HL-60/S4 (cell line): Measurements from ENCODE around the gene PEAK1.

Experiments
- in situ Hi-C: fragments of 300-500 bp; cut with MboI; formaldehyde crosslinking; loops from 2 replicates; pipeline ENCODE4 v1.14.3; 2022; ENCODE audit warnings: low sequenced_read_pairs

Gene PEAK1

GRCh38 chr15:77099741-77100463, 320.0 kb downstream of the PEAK1 start:
- in situ Hi-C loops, result no loop called here

DNA sequence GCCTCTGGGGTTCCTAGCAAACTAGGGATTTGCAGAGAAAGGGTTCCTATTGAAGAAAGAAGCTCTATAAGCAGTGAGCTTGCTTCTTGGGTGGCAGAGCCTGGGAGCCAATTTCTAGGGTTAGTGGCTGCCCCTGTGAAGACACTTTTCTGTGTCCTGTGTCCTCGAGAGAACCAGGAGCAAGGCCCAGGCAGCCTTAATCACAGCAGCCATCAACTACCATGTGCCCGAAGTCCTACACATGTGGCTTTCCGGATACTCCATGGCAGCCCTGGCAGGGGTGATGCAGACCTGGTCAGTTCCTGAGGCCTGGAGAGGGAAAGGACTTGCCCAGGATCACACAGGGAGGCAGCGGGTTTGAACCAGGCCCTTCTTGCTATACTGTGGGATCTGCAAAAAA, 321.3 kb downstream of the PEAK1 start:
- in situ Hi-C loops, result no loop called here

DNA sequence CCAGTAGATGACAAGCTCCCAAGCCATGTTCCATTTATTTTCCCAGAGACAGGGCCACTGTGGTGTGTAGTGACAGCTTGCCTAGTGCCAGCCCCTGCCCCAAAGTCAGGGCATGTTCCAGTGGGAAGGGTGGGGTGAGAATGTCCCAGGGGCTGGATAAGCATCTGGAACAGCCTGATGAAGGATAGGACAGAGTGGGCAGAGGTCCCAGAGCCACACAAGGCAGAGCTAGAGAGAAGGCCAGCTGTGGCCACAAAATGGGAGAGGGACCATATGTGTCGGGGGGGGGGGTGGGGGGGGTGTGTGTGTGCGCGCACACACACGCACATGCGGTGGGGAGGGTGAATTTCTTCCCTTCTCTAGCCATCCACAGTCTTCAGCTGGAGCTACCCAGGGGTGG, 322.0 kb downstream of the PEAK1 start:
- in situ Hi-C loops, result no loop called here

- in situ Hi-C loops, result no loop called here
Measured at GRCh38 chr15:77097248-77097721, 322.6 kb downstream of the PEAK1 start.

- in situ Hi-C loops, result no loop called here
Measured at GRCh38 chr15:77096541-77096940, 323.4 kb downstream of the PEAK1 start.

GRCh38 chr15:77096138-77096537, 323.8 kb downstream of the PEAK1 start:
- in situ Hi-C loops, result no loop called here

- in situ Hi-C loops, result no loop called here
Measured at GRCh38 chr15:77094397-77095030, 325.4 kb downstream of the PEAK1 start.

GRCh38 chr15:77093436-77093835, 326.5 kb downstream of the PEAK1 start:
- in situ Hi-C loops, result no loop called here

DNA sequence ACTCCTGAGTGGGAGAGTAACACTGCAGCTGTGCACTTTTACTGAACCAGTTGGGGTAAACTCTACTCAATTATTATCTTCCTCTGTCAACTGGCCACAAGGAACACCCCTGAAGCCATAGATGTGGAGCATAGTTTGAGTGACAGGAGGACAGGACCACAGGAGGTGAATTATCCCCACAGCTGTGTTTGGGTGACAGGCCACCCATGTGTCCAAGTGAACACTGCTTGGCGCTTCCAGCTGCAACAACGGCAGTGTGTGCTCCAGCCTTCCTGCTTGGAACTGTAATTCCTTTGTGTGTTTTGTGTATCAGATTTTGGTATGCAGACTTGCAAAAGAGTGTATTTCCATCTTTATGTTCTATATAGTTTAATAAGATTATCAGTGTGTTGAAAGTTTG, 328.8 kb downstream of the PEAK1 start:
- in situ Hi-C loops, result no loop called here

DNA sequence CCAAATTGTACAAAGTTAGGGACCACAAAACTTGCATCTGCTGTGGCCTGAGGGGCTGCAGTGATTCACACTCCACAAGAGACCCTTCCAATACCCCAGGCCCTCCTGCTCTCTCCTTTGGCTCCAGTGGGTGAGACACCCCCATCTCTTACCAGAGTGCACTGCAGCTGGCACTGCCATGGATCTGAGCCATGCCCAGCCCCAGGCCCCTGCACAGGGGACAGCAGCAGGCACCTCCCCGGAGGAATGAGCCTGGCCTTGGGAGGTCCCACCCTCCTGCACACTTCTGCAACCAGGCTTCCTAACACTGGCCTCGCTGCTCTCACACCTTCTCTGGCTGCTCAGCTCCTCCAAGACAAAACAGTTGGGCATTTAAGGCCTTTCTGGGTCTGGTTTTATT, 332.7 kb downstream of the PEAK1 start:
- in situ Hi-C loops, result no loop called here

DNA sequence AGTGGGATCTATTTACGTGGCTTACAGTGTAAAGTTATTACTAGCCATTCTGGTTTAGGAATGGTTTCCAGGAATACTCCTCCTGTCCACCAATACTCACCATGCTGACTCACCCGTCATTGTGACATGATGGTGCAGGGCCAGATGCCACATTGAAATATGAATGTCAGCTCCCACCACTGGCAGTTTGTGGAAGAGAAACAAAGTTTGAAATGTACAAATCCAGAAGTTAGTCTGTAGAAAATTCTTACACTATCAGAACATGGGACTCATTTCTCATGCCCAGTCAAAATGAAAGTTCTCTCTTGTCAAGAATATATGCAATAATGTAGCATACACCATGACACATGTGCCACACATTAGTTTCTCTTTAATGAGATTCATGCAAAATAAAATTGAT, 334.6 kb downstream of the PEAK1 start:
- in situ Hi-C loops, result no loop called here

DNA sequence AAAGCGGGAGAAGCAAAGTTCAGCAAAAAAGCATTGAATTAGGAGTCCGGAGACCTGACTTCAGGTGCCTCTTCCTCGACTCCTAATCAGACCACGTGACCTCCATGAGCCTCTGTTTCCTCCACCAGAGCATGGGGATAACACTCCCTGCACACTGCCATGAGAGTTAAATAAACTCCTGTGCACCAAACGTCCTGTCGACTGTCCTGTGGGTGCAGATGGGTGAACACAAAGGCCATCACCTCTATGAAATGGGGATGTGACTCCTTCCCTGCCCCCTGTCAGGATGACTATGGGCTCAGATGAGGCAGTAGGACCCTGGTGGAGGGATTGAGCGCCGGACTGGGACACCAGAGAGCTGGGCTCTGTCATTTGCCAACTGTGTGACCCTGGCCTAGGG, 335.5 kb downstream of the PEAK1 start:
- in situ Hi-C loops, result no loop called here

DNA sequence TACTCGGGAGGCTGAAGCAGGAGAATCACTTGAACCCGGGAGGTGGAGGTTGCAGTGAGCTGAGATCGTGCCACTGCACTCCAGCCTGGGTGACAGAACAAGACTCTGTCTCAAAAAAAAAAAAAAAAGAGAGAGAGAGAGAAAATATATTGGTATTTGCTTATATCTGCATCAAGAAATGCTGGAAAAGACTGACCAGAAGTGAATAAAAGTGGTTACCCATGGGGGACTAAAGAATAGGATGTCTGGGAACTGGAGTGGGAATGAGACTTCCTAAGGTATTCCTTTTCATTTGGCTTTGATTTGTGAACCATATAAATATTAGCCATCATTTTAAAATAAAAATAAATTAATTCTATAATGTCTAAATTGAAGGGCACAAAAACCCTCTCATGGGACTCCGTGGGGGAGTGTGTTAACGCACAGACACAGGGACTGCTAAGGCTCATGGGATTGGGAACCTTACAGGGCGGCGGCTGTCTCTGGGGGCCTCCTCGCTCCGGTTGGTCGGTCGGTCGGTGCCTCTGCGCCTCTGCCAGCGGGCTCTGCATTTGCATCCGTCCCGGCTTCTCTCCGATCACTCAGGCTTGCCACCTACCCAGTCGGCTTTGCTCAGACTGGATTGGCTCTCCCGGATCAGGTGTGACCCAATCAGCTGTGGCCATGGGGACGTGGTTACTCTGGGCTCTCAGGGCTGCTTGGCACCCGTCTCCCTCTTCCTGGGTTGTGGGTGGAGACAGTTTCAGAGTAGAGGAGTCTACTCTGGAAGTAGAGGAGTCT, 336.3 kb downstream of the PEAK1 start:
- in situ Hi-C loops, result no loop called here

GRCh38 chr15:77081971-77082370, 337.9 kb downstream of the PEAK1 start:
- in situ Hi-C loops, result no loop called here

GRCh38 chr15:77076323-77076915, 343.5 kb downstream of the PEAK1 start:
- in situ Hi-C loops, result no loop called here

- in situ Hi-C loops, result no loop called here
Measured at GRCh38 chr15:77075528-77075927, 344.4 kb downstream of the PEAK1 start.

- in situ Hi-C loops, result no loop called here
Measured at GRCh38 chr15:77074350-77074749, 345.6 kb downstream of the PEAK1 start.

- in situ Hi-C loops, result no loop called here
Measured at GRCh38 chr15:77071305-77072223, 348.3 kb downstream of the PEAK1 start.

DNA sequence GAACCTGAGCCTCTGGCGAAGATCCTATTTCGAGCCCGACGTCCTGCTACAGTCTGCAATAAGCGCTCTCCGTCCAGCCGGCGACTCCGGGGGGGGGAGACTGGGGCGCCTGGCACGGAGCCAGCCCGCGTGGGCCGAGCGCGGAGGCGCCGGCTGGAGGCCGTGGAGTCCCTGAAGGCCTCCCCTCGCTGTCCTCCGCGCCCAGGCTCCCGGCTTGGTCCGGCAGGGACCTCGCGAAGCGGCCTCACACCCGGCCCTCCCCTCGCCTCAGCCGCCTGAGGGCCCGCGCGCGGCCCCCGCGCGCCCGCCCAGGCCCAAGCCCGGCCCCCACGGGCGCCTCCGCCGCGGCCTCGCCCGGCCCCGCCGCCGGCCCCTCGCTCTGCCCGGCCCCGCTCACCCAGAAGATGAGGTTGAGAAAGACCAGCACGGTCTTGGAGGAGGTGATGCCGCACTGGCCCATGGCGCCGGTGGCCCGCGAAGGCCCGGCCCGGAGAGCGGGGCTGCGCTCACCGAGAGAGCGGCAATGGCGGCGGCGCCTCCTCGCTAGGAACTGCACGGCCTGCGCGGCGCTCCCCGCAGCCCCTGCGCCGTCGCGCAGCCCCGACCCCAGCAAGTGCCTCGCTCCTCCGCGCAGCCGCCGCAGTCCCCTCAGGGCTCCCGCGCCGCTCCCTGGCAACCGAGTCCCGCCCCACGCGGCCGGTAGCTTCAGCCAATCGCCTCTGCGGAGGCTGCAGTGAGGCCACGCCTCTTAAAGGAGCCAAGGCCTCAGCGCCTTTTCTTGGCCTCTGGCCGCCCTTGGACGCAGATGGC, 349.2 kb downstream of the PEAK1 start, which contains the start of gene TSPAN3:
Gene TSPAN3, minus strand, starts transcription at position 615 of the 810 bp plus-strand sequence. Its CDS starts 155 bp downstream, at position 460.
- in situ Hi-C loops, result no loop called here

DNA sequence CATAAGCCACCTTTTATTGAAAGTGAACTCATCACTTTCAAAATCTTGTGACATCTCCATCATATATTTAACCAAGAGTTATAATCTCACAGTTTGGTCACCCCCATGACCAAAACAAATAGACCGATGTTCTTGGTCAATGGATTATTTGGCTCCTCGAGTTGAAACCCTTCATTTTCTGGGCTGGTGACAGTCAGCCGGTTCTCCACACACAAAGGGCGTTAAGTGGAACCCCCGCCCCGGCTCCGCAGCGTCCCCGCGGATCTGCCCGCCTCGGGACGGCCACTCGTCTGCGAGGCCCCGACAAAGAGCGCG, 349.8 kb downstream of the PEAK1 start:
- in situ Hi-C loops, result no loop called here
